HepG2 (cell line): ENCODE results near the gene METTL16. TPM values are rescaled to one million over a fixed set of nuclear protein-coding genes. Genes with fewer than 3 reads are reported as not detected.

Source experiments
- BCLAF1 ChIP-seq: fragments of 450-650 bp; IDR thresholded peaks from 2 replicates; pipeline ENCODE4 v1.6.1; 2017; ENCODE audit warnings: mild to moderate bottlenecking
- BRCA1 ChIP-seq: sonication (generic); formaldehyde crosslinking; IDR thresholded peaks from 2 replicates; pipeline ENCODE4 v1.4.0; 2020; ENCODE audit warnings: missing genetic modification reagents
- ELF1 ChIP-seq: sonication (generic); formaldehyde crosslinking; IDR thresholded peaks from 2 replicates; pipeline ENCODE4 v1.4.0; 2020; ENCODE audit warnings: missing genetic modification reagents
- ELF3 ChIP-seq: IDR thresholded peaks from 2 replicates; pipeline ENCODE4 v1.6.1; 2016; ENCODE audit warnings: missing genetic modification reagents, missing compliant biosample characterization
- KLF12 ChIP-seq: sonication (generic); formaldehyde crosslinking; IDR thresholded peaks from 2 replicates; pipeline ENCODE4 v1.4.0; 2020; ENCODE audit warnings: missing genetic modification reagents, borderline replicate concordance
- POGK ChIP-seq: sonication (generic); formaldehyde crosslinking; conservative IDR thresholded peaks from 2 replicates; pipeline ENCODE4 v1.8.0; 2022; ENCODE audit warnings: mild to moderate bottlenecking, moderate library complexity, missing genetic modification reagents
- RORA ChIP-seq: sonication (generic); formaldehyde crosslinking; IDR thresholded peaks from 2 replicates; pipeline ENCODE4 v1.5.0; 2020; ENCODE audit warnings: mild to moderate bottlenecking, missing genetic modification reagents, moderate library complexity
- SMC3 ChIP-seq: IDR thresholded peaks from 2 replicates; pipeline ENCODE4 v1.6.1; 2011; ENCODE audit warnings: low read length, improper control_type of control experiment
- TEF ChIP-seq: sonication (generic); formaldehyde crosslinking; IDR thresholded peaks from 2 replicates; pipeline ENCODE4 v1.5.0; 2020; ENCODE audit warnings: missing genetic modification reagents
- UBTF ChIP-seq: sonication (generic); formaldehyde crosslinking; IDR thresholded peaks from 2 replicates; pipeline ENCODE4 v1.4.0; 2020; ENCODE audit warnings: mild to moderate bottlenecking, missing genetic modification reagents
- ZNF138 ChIP-seq: sonication (generic); formaldehyde crosslinking; IDR thresholded peaks from 2 replicates; pipeline ENCODE4 v1.5.0; 2020; ENCODE audit warnings: mild to moderate bottlenecking, low read depth, missing genetic modification reagents
- ZNF224 ChIP-seq: sonication (generic); formaldehyde crosslinking; IDR thresholded peaks from 2 replicates; pipeline ENCODE4 v1.5.0; 2020; ENCODE audit warnings: mild to moderate bottlenecking, missing genetic modification reagents
- ZNF317 ChIP-seq: sonication (generic); formaldehyde crosslinking; IDR thresholded peaks from 2 replicates; pipeline ENCODE4 v1.5.0; 2020; ENCODE audit warnings: mild to moderate bottlenecking, missing genetic modification reagents
- ZNF350 ChIP-seq: sonication (generic); formaldehyde crosslinking; IDR thresholded peaks from 2 replicates; pipeline ENCODE4 v1.4.0; 2020; ENCODE audit warnings: mild to moderate bottlenecking, low read depth, missing genetic modification reagents, borderline replicate concordance
- ZNF503 ChIP-seq: sonication (generic); formaldehyde crosslinking; IDR thresholded peaks from 2 replicates; pipeline ENCODE4 v1.4.0; 2020; ENCODE audit warnings: missing genetic modification reagents
- ZNF558 ChIP-seq: sonication (generic); formaldehyde crosslinking; IDR thresholded peaks from 2 replicates; pipeline ENCODE4 v1.9.0; 2022; ENCODE audit warnings: mild to moderate bottlenecking, missing genetic modification reagents, borderline replicate concordance
- ZNF670 ChIP-seq: sonication (generic); formaldehyde crosslinking; IDR thresholded peaks from 2 replicates; pipeline ENCODE4 v1.8.0; 2022; ENCODE audit warnings: mild to moderate bottlenecking, missing genetic modification reagents, borderline replicate concordance
- ZNF781 ChIP-seq: sonication (generic); formaldehyde crosslinking; IDR thresholded peaks from 2 replicates; pipeline ENCODE4 v1.5.1; 2020; ENCODE audit warnings: borderline replicate concordance, mild to moderate bottlenecking, missing genetic modification reagents; ENCODE audit errors: not compliant biosample characterization
- polyA plus RNA-seq, 8 experiments: library from polyadenylated mRNA; depleted of rRNA in 3 of 8; stranded (reverse) in 7 of 8; unstranded in 1 of 8; fragments of >200 nt; fragmentation: Illumina TruSeq in 4 of 8; extraction: Trizol in 4 of 8; gene quantifications; 2 replicates each; pipeline versions ENCODE4 v1.2.1 to v1.2.3, GENCODE V29; 2011 to 2016; ENCODE audit warnings: low read depth in 4 of 8, missing spikeins in 1 of 8, mixed read lengths in 1 of 8; ENCODE audit not compliant: insufficient read depth in 1 of 8
- total RNA-seq, 5 experiments: library from RNA; depleted of rRNA; stranded (reverse); fragments of >200 nt; fragmentation: Illumina TruSeq; extraction: Trizol; gene quantifications; 2 replicates each; pipeline ENCODE4 v1.2.3, GENCODE V29; 2016; ENCODE audit warnings: low read depth in 1 of 5
- TF ChIP-seq, protein P1 (sequence below): IDR thresholded peaks from 2 replicates; pipeline ENCODE4 v1.6.1; 2016; ENCODE audit warnings: low read depth

METTL16 gene
- total and polyA plus RNA-seq, 2 of the 13 experiments (the other 11 are each of a cell fraction or from before 2014, with no cell fraction given) = 11.6 to 18.5 TPM

- TF ChIP-seq ZNF503 (CRISPR knock-in tag) (no peak), UBTF (no peak), ELF1 (CRISPR knock-in tag) (0 out of 2 replicates have a peak, but pooled peaks have one; percentile 5), ZNF670 (CRISPR knock-in tag) (peak; percentile 12; the same call in 1 of the 2 replicates), BRCA1 (CRISPR knock-in tag) (no peak), RORA (CRISPR knock-in tag) (no peak), ZNF224 (no peak), ZNF350 (CRISPR knock-in tag) (no peak), ELF3 (CRISPR knock-in tag) (0 out of 2 replicates have a peak, but pooled peaks have one; percentile 15), ZNF138 (CRISPR knock-in tag) (no peak), POGK (CRISPR knock-in tag) (no peak), KLF12 (CRISPR knock-in tag) (no peak), TEF (CRISPR knock-in tag) (no peak), ZNF781 (CRISPR knock-in tag) (no peak), ZNF558 (CRISPR knock-in tag) (no peak), SMC3 (no peak), BCLAF1 (no peak), ZNF317 (CRISPR knock-in tag) (no peak)
- TF ChIP-seq, protein P1, sequence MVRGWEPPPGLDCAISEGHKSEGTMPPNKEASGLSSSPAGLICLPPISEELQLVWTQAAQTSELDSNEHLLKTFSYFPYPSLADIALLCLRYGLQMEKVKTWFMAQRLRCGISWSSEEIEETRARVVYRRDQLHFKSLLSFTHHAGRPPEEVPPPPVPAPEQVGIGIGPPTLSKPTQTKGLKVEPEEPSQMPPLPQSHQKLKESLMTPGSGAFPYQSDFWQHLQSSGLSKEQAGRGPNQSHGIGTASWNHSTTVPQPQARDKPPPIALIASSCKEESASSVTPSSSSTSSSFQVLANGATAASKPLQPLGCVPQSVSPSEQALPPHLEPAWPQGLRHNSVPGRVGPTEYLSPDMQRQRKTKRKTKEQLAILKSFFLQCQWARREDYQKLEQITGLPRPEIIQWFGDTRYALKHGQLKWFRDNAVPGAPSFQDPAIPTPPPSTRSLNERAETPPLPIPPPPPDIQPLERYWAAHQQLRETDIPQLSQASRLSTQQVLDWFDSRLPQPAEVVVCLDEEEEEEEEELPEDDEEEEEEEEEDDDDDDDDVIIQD (CRISPR knock-in tag) = no peak
Measured at GRCh38 chr17:2400877-2401425, 110.7 kb downstream of the METTL16 start, which contains the start of gene MNT (continued).
